Subcutaneous abdominal adipose tissue (tissue), 5 donors: Measurements from ENCODE around the gene DNASE1L1.

Experiments used
- H3K27ac ChIP-seq: one replicate; pipeline ENCODE4 v1.7.0; 2013; ENCODE audit warnings: low read depth, mild to moderate bottlenecking, inconsistent platforms, low read length, moderate library complexity
- H3K27me3 ChIP-seq, 5 donors: one replicate each; pipeline ENCODE4 v1.7.0; 2013; ENCODE audit warnings: low read length in 5 of 5, inconsistent platforms in 1 of 5; ENCODE audit not compliant: control insufficient read depth in 5 of 5, insufficient read depth in 4 of 5
- H3K36me3 ChIP-seq, 5 donors: one replicate each; pipeline ENCODE4 v1.7.0; 2013; ENCODE audit warnings: low read length in 5 of 5; ENCODE audit not compliant: control insufficient read depth in 5 of 5, insufficient read depth in 5 of 5
- H3K4me1 ChIP-seq, 5 donors: one replicate each; pipeline ENCODE4 v1.7.0; 2013; ENCODE audit warnings: low read length in 5 of 5, mild to moderate bottlenecking in 3 of 5, moderate library complexity in 1 of 5; ENCODE audit not compliant: control insufficient read depth in 5 of 5, insufficient read depth in 5 of 5
- H3K4me3 ChIP-seq, 5 donors: one replicate each; pipeline ENCODE4 v1.7.0; 2013; ENCODE audit warnings: low read length in 5 of 5, low read depth in 1 of 5
- H3K9ac ChIP-seq, 5 donors: one replicate each; pipeline ENCODE4 v1.7.0; 2013; ENCODE audit warnings: low read length in 5 of 5, mild to moderate bottlenecking in 4 of 5, moderate library complexity in 3 of 5
- H3K9me3 ChIP-seq, 5 donors: one replicate each; pipeline ENCODE4 v1.7.0; 2013; ENCODE audit warnings: low read length in 5 of 5; ENCODE audit not compliant: control insufficient read depth in 5 of 5
- donor health status: healthy.
- donor health status: healthy.
- donor health status: healthy.
- donor health status: healthy.
- donor health status: healthy.

The DNASE1L1 gene

DNA sequence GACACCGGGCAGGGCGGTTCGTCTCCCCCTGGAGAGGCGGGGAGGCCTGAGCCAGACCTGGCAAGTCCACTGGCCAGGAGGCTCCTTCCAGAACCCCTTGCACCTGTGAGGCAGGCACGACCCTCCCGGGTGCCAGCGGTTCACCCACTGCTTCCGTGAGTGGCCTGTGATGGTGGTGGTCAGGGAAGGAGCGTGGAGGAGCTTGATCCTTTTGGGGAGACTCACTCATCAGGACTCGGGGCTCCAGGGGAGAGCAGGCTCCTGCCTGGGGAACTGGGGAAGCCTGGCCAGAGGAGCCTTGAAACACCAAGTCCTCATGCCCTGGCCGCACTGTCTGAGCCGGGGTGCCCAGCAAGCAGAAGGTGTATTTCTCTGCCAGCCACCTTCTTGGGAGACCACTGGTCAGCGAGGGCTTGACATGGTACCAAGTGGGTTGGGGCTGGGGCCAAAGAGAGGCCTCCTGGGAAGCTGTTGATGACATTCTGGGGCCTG lies 35.7 kb upstream of the DNASE1L1 start:
- H3K36me3 ChIP-seq: peaks cover 0 to 64% (median 39%) of the 10 kb centered on the region in 5 donors

GRCh38 chrX:154443992-154444754 lies 35.1 kb upstream of the DNASE1L1 start, which contains the start of gene FAM50A:
Gene FAM50A (plus strand): TSS chrX:154444141. CDS start chrX:154444236, 95 bp downstream.
- Histone ChIP-seq H3K36me3 (peaks cover 0 to 62% (median 33%) of the 10 kb centered on the region in 5 donors), H3K9me3 (no peaks in the 10 kb centered on the region), H3K27ac (peak within 1 kb of the TSS; percentile 57), H3K9ac (peak within 1 kb of the TSS in 4 of 5 donors; percentile 48 to 78 (median 70)), H3K4me1 (peaks cover 0 to 26% (median 18%) of the 10 kb centered on the region in 5 donors), H3K4me3 (peak within 1 kb of the TSS; percentile 43 to 72 (median 61)), H3K27me3 (peaks cover 0 to 10% (median 4%) of the 10 kb centered on the region in 5 donors)

More for the DNA sequence above, 35.7 kb upstream of the DNASE1L1 start:
- peak overlapping the region; percentile 36 to 72 (median 61) for H3K4me3 ChIP-seq
- peak overlapping the region in 4 of 5 donors; percentile 48 to 78 (median 70) for H3K9ac ChIP-seq
- no peaks in the 10 kb centered on the region for H3K9me3 ChIP-seq
- H3K4me1 ChIP-seq: peaks cover 0 to 26% (median 18%) of the 10 kb centered on the region in 5 donors
- peaks cover 0 to 13% (median 4%) of the 10 kb centered on the region in 5 donors for H3K27me3 ChIP-seq
- H3K27ac ChIP-seq: peak overlapping the region; percentile 57

- Histone ChIP-seq H3K27ac (no peak overlapping the region), H3K27me3 (peaks cover 0 to 10% (median 4%) of the 10 kb centered on the region in 5 donors), H3K4me1 (peaks cover 0 to 33% (median 22%) of the 10 kb centered on the region in 5 donors), H3K9ac (peak overlapping the region in 3 of 5 donors; percentile 4 to 53 (median 43)), H3K4me3 (peak overlapping the region; percentile 2 to 56 (median 44)), H3K36me3 (peaks cover 0 to 60% (median 30%) of the 10 kb centered on the region in 5 donors), H3K9me3 (no peaks in the 10 kb centered on the region)
Observed at GRCh38 chrX:154443479-154443910, 34.4 kb upstream of the DNASE1L1 start.

GRCh38 chrX:154441984-154442707 lies 33.1 kb upstream of the DNASE1L1 start:
- Histone ChIP-seq H3K9ac (no peak overlapping the region), H3K4me1 (peaks cover 1 to 43% (median 32%) of the 10 kb centered on the region in 5 donors), H3K27me3 (peaks cover 0 to 10% (median 5%) of the 10 kb centered on the region in 5 donors), H3K36me3 (peaks cover 0 to 48% (median 23%) of the 10 kb centered on the region in 5 donors), H3K9me3 (no peaks in the 10 kb centered on the region), H3K27ac (no peak overlapping the region), H3K4me3 (no peak overlapping the region)

- Histone ChIP-seq H3K9ac (no peak overlapping the region), H3K27me3 (peaks cover 0 to 8% (median 4%) of the 10 kb centered on the region in 5 donors), H3K9me3 (no peaks in the 10 kb centered on the region), H3K4me1 (peaks cover 1 to 43% (median 32%) of the 10 kb centered on the region in 5 donors), H3K27ac (no peak overlapping the region), H3K36me3 (peaks cover 0 to 42% (median 23%) of the 10 kb centered on the region in 5 donors), H3K4me3 (no peak overlapping the region)
Observed at GRCh38 chrX:154441564-154441963, 32.5 kb upstream of the DNASE1L1 start.

- Histone ChIP-seq H3K27ac (no peak overlapping the region), H3K9me3 (peaks cover 0 to 2% (median 0%) of the 10 kb centered on the region in 5 donors), H3K27me3 (peaks cover 0 to 8% (median 2%) of the 10 kb centered on the region in 5 donors), H3K36me3 (peaks cover 0 to 36% (median 23%) of the 10 kb centered on the region in 5 donors), H3K4me3 (no peak overlapping the region), H3K9ac (no peak overlapping the region), H3K4me1 (peaks cover 1 to 42% (median 35%) of the 10 kb centered on the region in 5 donors)
Observed at GRCh38 chrX:154440623-154441357, 31.7 kb upstream of the DNASE1L1 start.

DNA sequence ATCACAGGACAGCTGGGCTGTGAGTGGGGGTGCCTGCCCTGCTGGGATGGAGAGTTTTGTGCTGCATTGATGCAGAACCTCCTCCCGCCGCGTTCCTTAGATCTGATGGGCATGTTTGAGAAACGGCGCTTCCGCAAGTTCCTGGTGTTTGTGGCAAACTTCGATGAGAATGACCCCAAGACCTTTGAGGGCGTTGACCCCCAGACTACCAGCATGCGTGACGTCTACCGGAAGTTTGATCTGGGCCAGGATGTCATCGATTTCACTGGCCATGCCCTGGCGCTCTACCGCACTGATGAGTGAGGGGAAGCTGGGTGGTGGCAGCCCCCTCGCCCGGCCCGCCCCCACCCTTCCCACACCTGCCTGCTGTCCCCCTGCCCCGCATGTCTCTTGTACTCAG lies 30.8 kb upstream of the DNASE1L1 start:
- Histone ChIP-seq H3K4me1 (peaks cover 1 to 32% (median 27%) of the 10 kb centered on the region in 5 donors), H3K9me3 (peaks cover 0 to 2% (median 0%) of the 10 kb centered on the region in 5 donors), H3K27me3 (peaks cover 0 to 9% (median 0%) of the 10 kb centered on the region in 5 donors), H3K36me3 (peaks cover 0 to 44% (median 29%) of the 10 kb centered on the region in 5 donors), H3K4me3 (no peak overlapping the region), H3K9ac (no peak overlapping the region), H3K27ac (no peak overlapping the region)

GRCh38 chrX:154437971-154438893 lies 29.2 kb upstream of the DNASE1L1 start:
- Histone ChIP-seq H3K27ac (no peak overlapping the region), H3K4me3 (peak overlapping the region; percentile 55 to 76 (median 67)), H3K9ac (peak overlapping the region in 2 of 5 donors; percentile 46 to 57), H3K27me3 (peaks cover 0 to 12% (median 3%) of the 10 kb centered on the region in 5 donors), H3K36me3 (peaks cover 0 to 61% (median 45%) of the 10 kb centered on the region in 5 donors), H3K9me3 (peaks cover 0 to 2% (median 0%) of the 10 kb centered on the region in 5 donors), H3K4me1 (peaks cover 1 to 22% (median 17%) of the 10 kb centered on the region in 5 donors)
